ENCODE data around the gene SPSB4.

Gene SPSB4

GRCh38 chr3:141192345-141192744 is 141.2 kb downstream of the SPSB4 start:
- ATAC-seq (ENCODE audit: low read depth) (peak; percentile 98), DNase-seq (ENCODE audit: low spot score) (peak; percentile 90)
- no peaks in the 10 kb centered on the region for H3K4me1 ChIP-seq (ENCODE audit: insufficient read depth, poor library complexity, severe bottlenecking)
- H3K4me3 ChIP-seq (ENCODE audit: severe bottlenecking) = no peak overlapping the region
- TF ChIP-seq CTCF (IDR thresholded peaks at IDR 0.05; ENCODE audit: poor library complexity, severe bottlenecking) = peak; percentile 97
- H3K9me3 ChIP-seq (ENCODE audit: severe bottlenecking) = no peaks in the 10 kb centered on the region
- no peaks in the 10 kb centered on the region for H3K36me3 ChIP-seq (ENCODE audit: low read depth)
- H3K27ac ChIP-seq (ENCODE audit: poor library complexity, severe bottlenecking) = no peak overlapping the region
- H3K27me3 ChIP-seq (ENCODE audit: insufficient read depth, poor library complexity, severe bottlenecking) = peaks cover 17% of the 10 kb centered on the region

- Histone ChIP-seq H3K9me3 (ENCODE audit: severe bottlenecking) (no peaks in the 10 kb centered on the region), H3K27me3 (ENCODE audit: insufficient read depth, poor library complexity, severe bottlenecking) (peaks cover 25% of the 10 kb centered on the region), H3K36me3 (ENCODE audit: low read depth) (no peaks in the 10 kb centered on the region), H3K4me3 (ENCODE audit: severe bottlenecking) (no peak overlapping the region), H3K27ac (ENCODE audit: poor library complexity, severe bottlenecking) (no peak overlapping the region), H3K4me1 (ENCODE audit: insufficient read depth, poor library complexity, severe bottlenecking) (no peaks in the 10 kb centered on the region)
- no peak for TF ChIP-seq CTCF (IDR thresholded peaks at IDR 0.05; ENCODE audit: poor library complexity, severe bottlenecking)
- ATAC-seq (ENCODE audit: low read depth) = no peak
- DNase-seq (ENCODE audit: low spot score) = no peak
Observed at GRCh38 chr3:141193066-141193830, 142.1 kb downstream of the SPSB4 start.

Data from RWPE2 (cell line).